Measurements from ENCODE around the gene RPL10. TPM values are rescaled to one million over a fixed set of nuclear protein-coding genes. Genes with fewer than 3 reads are reported as not detected.
A peak's percentile ranks its signal among the peaks of the same experiment; 100 is the strongest.

Gene RPL10
- total RNA-seq, 4 donors from 2014 or later = 1,199 to 6,548 (median 3,258) TPM

GRCh38 chrX:154370300-154371016 is 27.7 kb upstream of the RPL10 start:
- H3K9me3 ChIP-seq = no peaks in the 10 kb centered on the region
- TF ChIP-seq POLR2A (IDR thresholded peaks at IDR 0.05) (no peak), CTCF (IDR thresholded peaks at IDR 0.05) (no peak)
- intact Hi-C loops (cut with DNase I) = no loop called here
- peaks cover 5 to 20% of the 10 kb centered on the region in 2 donors for H3K36me3 ChIP-seq
- H3K27ac ChIP-seq = peak overlapping the region; percentile 87 to 95 (median 89)
- H3K4me1 ChIP-seq = peaks cover 11 to 25% of the 10 kb centered on the region in 2 donors
- no peaks in the 10 kb centered on the region for H3K27me3 ChIP-seq
- H3K4me3 ChIP-seq (replicated peaks in 1 of 3) = peak overlapping the region in 2 of 3 donors; percentile 50 to 73
- DNase-seq = peak; percentile 30 to 42
- 0% methylated on average over 1 of the region's 63 CpGs; no CpG with 5 or more reads in 1 of the 2 donors for WGBS, 2 donors

GRCh38 chrX:154371017-154371788 is 27.0 kb upstream of the RPL10 start:
- peaks cover 0 to 13% of the 10 kb centered on the region in 2 donors for H3K36me3 ChIP-seq
- H3K27ac ChIP-seq = peak overlapping the region in 2 of 3 donors; percentile 87 to 89
- intact Hi-C loops (cut with DNase I) = no loop called here
- peak overlapping the region in 2 of 3 donors; percentile 50 to 73 for H3K4me3 ChIP-seq (replicated peaks in 1 of 3)
- peak; percentile 92 to 95 for DNase-seq
- H3K4me1 ChIP-seq = peaks cover 11 to 25% of the 10 kb centered on the region in 2 donors
- H3K9me3 ChIP-seq = no peaks in the 10 kb centered on the region
- peak in 1 of 6 experiments; percentile 25 for TF ChIP-seq CTCF (IDR thresholded peaks at IDR 0.05)
- peak; percentile 95 to 96 for TF ChIP-seq POLR2A (IDR thresholded peaks at IDR 0.05)
- H3K27me3 ChIP-seq = no peaks in the 10 kb centered on the region
- WGBS, 2 donors = 0% methylated on average over 2 of the region's 77 CpGs; no CpG with 5 or more reads in 1 of the 2 donors

- Histone ChIP-seq H3K36me3 (peaks cover 0 to 6% of the 10 kb centered on the region in 2 donors), H3K9me3 (no peaks in the 10 kb centered on the region), H3K27ac (peak overlapping the region in 2 of 3 donors; percentile 17 to 87), H3K4me3 (replicated peaks in 1 of 3) (peak overlapping the region in 2 of 3 donors; percentile 20 to 28), H3K4me1 (peaks cover 11 to 25% of the 10 kb centered on the region in 2 donors), H3K27me3 (no peaks in the 10 kb centered on the region)
- peak; percentile 18 to 26 for DNase-seq
- 27% methylated on average over 3 of the region's 43 CpGs; no CpG with 5 or more reads in 1 of the 2 donors for WGBS, 2 donors
- intact Hi-C loops (cut with DNase I) = no loop called here
- no peak for TF ChIP-seq POLR2A (IDR thresholded peaks at IDR 0.05)
- TF ChIP-seq CTCF (IDR thresholded peaks at IDR 0.05) = no peak
These were observed 26.3 kb upstream of the RPL10 start for GRCh38 chrX:154371789-154372300.

- H3K9me3 ChIP-seq = no peaks in the 10 kb centered on the region
- no peak overlapping the region for H3K4me3 ChIP-seq (replicated peaks in 1 of 3)
- intact Hi-C loops (cut with DNase I) = no loop called here
- no peak for TF ChIP-seq POLR2A (IDR thresholded peaks at IDR 0.05)
- no peak for TF ChIP-seq CTCF (IDR thresholded peaks at IDR 0.05)
- 46 to 62% methylated on average over 2 to 5 of the region's 5 CpGs for WGBS, 2 donors
- H3K27me3 ChIP-seq = no peaks in the 10 kb centered on the region
- DNase-seq = no peak
- no peaks in the 10 kb centered on the region for H3K36me3 ChIP-seq
- no peak overlapping the region for H3K27ac ChIP-seq
- H3K4me1 ChIP-seq = peaks cover 11 to 25% of the 10 kb centered on the region in 2 donors
These were observed 25.6 kb upstream of the RPL10 start for GRCh38 chrX:154372612-154373022.

Data from thyroid gland (tissue), 4 donors.